OCI-LY7 (cell line): ENCODE measurements around the gene C6orf132. TPM values are rescaled to one million over a fixed set of nuclear protein-coding genes. Genes with fewer than 3 reads are reported as not detected.
A peak's percentile ranks its signal among the peaks of the same experiment; 100 is the strongest.

ENCODE experiments used
- Bru-seq: library from RNA; stranded (reverse); fragments of 400-500 nt; gene quantifications from one replicate; lab custom pipeline; 2021; lab: Mats Ljungman, UMichigan
- BruChase-seq, 2 experiments: library from RNA; stranded (reverse); fragments of 400-500 nt; gene quantifications; one replicate each; lab custom pipeline; 2021; lab: Mats Ljungman, UMichigan
- BruUV-seq: library from RNA; stranded (reverse); fragments of 400-500 nt; replicated peaks from 2 replicates; lab custom pipeline; 2021; lab: Mats Ljungman, UMichigan
- CTCF ChIA-PET: fragments of 300-600 bp; sonication (Branson Sonifier 250); formaldehyde crosslinking; loops from one replicate; lab custom pipeline; 2022; ENCODE audit warnings: antibody characterized with exemption; ENCODE audit not compliant: unreplicated experiment; lab: Charles Lee
- POLR2A ChIA-PET: fragments of 300-600 bp; sonication (Branson Sonifier 250); formaldehyde crosslinking; loops from one replicate; lab custom pipeline; 2022; ENCODE audit warnings: antibody characterized with exemption; lab: Charles Lee
- DNase-seq: peaks from one replicate; pipeline ENCODE4 v3.0.0-alpha.2; 2015; ENCODE audit warnings: low spot score
- H2AFZ ChIP-seq: fragments of 200-600 bp; sonication (generic), shearing (Covaris generic); 2 replicates; pipeline ENCODE4 v1.6.1; 2014; ENCODE audit warnings: mild to moderate bottlenecking, antibody characterized with exemption, low read length, moderate library complexity
- H3K27ac ChIP-seq: fragments of 200-600 bp; sonication (generic); 2 replicates; pipeline ENCODE4 v1.5.1; 2014; ENCODE audit warnings: mixed run types, low read depth, mild to moderate bottlenecking, moderate library complexity, low read length, inconsistent platforms; ENCODE audit not compliant: poor library complexity, severe bottlenecking
- H3K36me3 ChIP-seq: fragments of 200-600 bp; sonication (generic); 2 replicates; pipeline ENCODE4 v1.6.1; 2014; ENCODE audit warnings: mild to moderate bottlenecking, antibody characterized with exemption, low read length, moderate library complexity, mixed read lengths; ENCODE audit not compliant: insufficient read depth
- H3K4me1 ChIP-seq: fragments of 200-600 bp; sonication (generic); 2 replicates; pipeline ENCODE4 v1.5.1; 2014; ENCODE audit warnings: mild to moderate bottlenecking, low read length; ENCODE audit not compliant: insufficient read depth, poor library complexity, severe bottlenecking
- H3K4me2 ChIP-seq: fragments of 200-600 bp; sonication (generic); 2 replicates; pipeline ENCODE4 v1.6.1; 2014; ENCODE audit warnings: mild to moderate bottlenecking, low read length
- H3K4me3 ChIP-seq: fragments of 200-600 bp; sonication (generic); 2 replicates; pipeline ENCODE4 v1.5.1; 2014; ENCODE audit warnings: mild to moderate bottlenecking, low read depth, low read length; ENCODE audit not compliant: poor library complexity, severe bottlenecking
- H3K79me2 ChIP-seq: fragments of 200-600 bp; sonication (generic); 2 replicates; pipeline ENCODE4 v1.6.1; 2016; ENCODE audit warnings: low read depth, mild to moderate bottlenecking, low read length, moderate library complexity, mixed read lengths; ENCODE audit not compliant: insufficient read depth
- H3K9me2 ChIP-seq: fragments of 200-600 bp; sonication (generic); 2 replicates; pipeline ENCODE4 v1.6.1; 2016; ENCODE audit warnings: mild to moderate bottlenecking, low read length, mixed read lengths; ENCODE audit not compliant: insufficient read depth
- H3K9me3 ChIP-seq: fragments of 200-600 bp; sonication (generic); 2 replicates; pipeline ENCODE4 v1.6.1; 2014; ENCODE audit warnings: mild to moderate bottlenecking, mixed run types, low read length, mixed read lengths
- H4K20me1 ChIP-seq: fragments of 200-600 bp; sonication (generic); 2 replicates; pipeline ENCODE4 v1.6.1; 2014; ENCODE audit warnings: mild to moderate bottlenecking, antibody characterized with exemption, low read length, moderate library complexity, mixed read lengths; ENCODE audit not compliant: insufficient read depth
- CTCF ChIP-seq: fragments of 200-600 bp; sonication (generic); conservative IDR thresholded peaks from 2 replicates; pipeline ENCODE4 v1.5.1; 2014; ENCODE audit warnings: mild to moderate bottlenecking, antibody characterized with exemption, low read length, moderate library complexity, mixed read lengths
- EZH2phosphoT487 ChIP-seq: fragments of 200-600 bp; sonication (generic); IDR thresholded peaks from 2 replicates; pipeline ENCODE4 v1.6.1; 2018; ENCODE audit warnings: low read depth, borderline replicate concordance, mild to moderate bottlenecking, mixed run types, antibody characterized with exemption, low read length, moderate library complexity, mixed read lengths
- intact Hi-C: fragments of 100-400 bp; cut with micrococcal nuclease; formaldehyde crosslinking; loops from one replicate; pipeline ENCODE4 v1.10.0; 2022; ENCODE audit not compliant: unreplicated experiment
- long read RNA-seq: library from polyadenylated mRNA; stranded (forward); transcript quantifications from one replicate; pipeline ENCODE4 v2.0.0, GENCODE V29; 2022
- total RNA-seq, 2 experiments: library from RNA; depleted of rRNA in 1 of 2; stranded (reverse); fragments of >200 nt in 1 of 2; shearing (Covaris generic) in 1 of 2; gene quantifications; 2 replicates each; pipeline ENCODE4 v1.2.3, GENCODE V29; 2014 to 2022

C6orf132 gene
- total RNA-seq (2014; rRNA removed; shearing (Covaris generic)) (0.03 TPM in 2 replicates), total RNA-seq (2022) (not detected in 2 replicates), Bru-seq, nascent RNA (percentile 8 among the genes with signal in this experiment), BruChase-seq, experiment 1, labeled RNA remaining after a 6-hour chase (percentile 10 among the genes with signal in this experiment), BruChase-seq, experiment 2, labeled RNA remaining after a 2-hour chase (percentile 11 among the genes with signal in this experiment)
- long read RNA-seq, result 0 reads

DNA sequence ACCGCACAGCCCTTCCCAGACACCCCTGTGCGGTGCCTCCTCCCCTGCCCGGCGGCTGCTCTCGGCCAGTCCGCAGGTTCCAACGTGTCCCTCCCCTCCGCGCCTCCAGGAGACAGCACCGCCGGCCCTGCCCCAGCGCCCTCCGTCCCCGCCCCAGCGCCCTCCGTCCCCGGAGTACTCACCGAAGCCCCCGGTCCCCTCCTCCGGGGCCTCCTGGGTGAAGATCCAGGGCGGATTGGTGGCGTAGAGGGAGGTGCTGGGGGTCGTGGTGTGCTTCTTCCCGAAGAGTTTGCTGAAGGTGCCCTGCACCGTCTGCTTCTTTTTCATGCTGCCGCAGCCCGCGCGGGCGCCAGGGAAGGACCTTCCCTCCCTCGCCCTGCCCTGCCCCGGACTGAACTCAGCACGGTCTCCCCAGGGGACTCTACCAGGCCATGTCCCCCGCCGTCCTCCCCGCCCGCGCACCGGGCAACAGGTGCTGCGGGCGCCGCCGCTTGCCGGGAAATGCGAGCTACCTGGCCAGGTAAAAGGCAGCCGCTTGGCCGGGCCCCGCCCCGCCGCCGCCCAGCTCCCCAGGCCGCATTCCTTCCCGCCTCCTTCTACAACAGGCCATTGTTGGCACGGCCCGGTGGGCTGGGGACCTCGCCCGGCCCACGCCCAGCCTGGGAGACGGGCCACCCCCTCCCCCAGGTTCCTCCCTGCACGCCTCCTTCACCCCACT, at the start of gene C6orf132:
TSS of gene C6orf132 (minus strand) at position 503 of the 718 bp plus-strand sequence. CDS start at position 327, 176 bp downstream.
- intact Hi-C loops, result no loop called here
- H3K27ac ChIP-seq, result no peak within 1 kb of the TSS
- H3K4me3 ChIP-seq, result no peak within 1 kb of the TSS
- CTCF ChIA-PET, result no interaction called here
- H3K79me2 ChIP-seq, result no peaks in the 10 kb centered on the region
- H2AFZ ChIP-seq, result no peak within 1 kb of the TSS
- no peaks in the 10 kb centered on the region for H3K9me2 ChIP-seq
- no peak for TF ChIP-seq CTCF
- no peaks in the 10 kb centered on the region for H3K9me3 ChIP-seq
- POLR2A ChIA-PET, result no interaction called here
- H3K36me3 ChIP-seq, result no peaks in the 10 kb centered on the region
- no TSS peak for BruUV-seq
- no peaks in the 10 kb centered on the region for H4K20me1 ChIP-seq
- no peak within 1 kb of the TSS for H3K4me2 ChIP-seq
- no peaks in the 10 kb centered on the region for H3K4me1 ChIP-seq
- DNase-seq, result no peak

GRCh38 chr6:42190554-42191183, 48.2 kb upstream of the C6orf132 start:
- ChIA-PET CTCF (no interaction called here), POLR2A (interaction anchor here (0.6 to 1.3 kb wide), 4 partner anchors 15 to 260 kb away, joined by 3 to 5 read pairs (median 4); no protein-coding TSS in a partner anchor)
- no peak overlapping the region for H3K4me3 ChIP-seq
- H3K9me3 ChIP-seq, result no peaks in the 10 kb centered on the region
- intact Hi-C loops, result no loop called here
- no peak overlapping the region for H3K4me2 ChIP-seq
- TF ChIP-seq EZH2phosphoT487, result no peak
- no peak for TF ChIP-seq CTCF
- DNase-seq, result no peak
- H2AFZ ChIP-seq, result no peak overlapping the region
- H3K79me2 ChIP-seq, result no peaks in the 10 kb centered on the region
- no peak overlapping the region for H3K27ac ChIP-seq
- H3K9me2 ChIP-seq, result no peaks in the 10 kb centered on the region
- no peaks in the 10 kb centered on the region for H3K4me1 ChIP-seq
- H3K36me3 ChIP-seq, result no peaks in the 10 kb centered on the region
- BruUV-seq, result no TSS peak
- H4K20me1 ChIP-seq, result no peaks in the 10 kb centered on the region
